COLO668 (cell line): ENCODE data around the gene KLK5.

ENCODE experiments used
- DNase-seq: peaks from one replicate; lab custom pipeline; 2025; ENCODE audit not compliant: unreplicated experiment; lab: John Stamatoyannopoulos, UW

Gene KLK5

GRCh38 chr19:50894478-50895356 is 58.1 kb downstream of the KLK5 start:
- peak; percentile 8 for DNase-seq
